IPS-NIHi7 (cell line): Measurements from ENCODE around the gene POLR2L.
A peak's percentile ranks its signal among the peaks of the same experiment; 100 is the strongest.

Experiments
- DNase-seq: peaks from one replicate; pipeline ENCODE4 v3.0.0; 2012; ENCODE audit warnings: mixed read lengths; ENCODE audit errors: extremely low spot score

The POLR2L gene

DNA sequence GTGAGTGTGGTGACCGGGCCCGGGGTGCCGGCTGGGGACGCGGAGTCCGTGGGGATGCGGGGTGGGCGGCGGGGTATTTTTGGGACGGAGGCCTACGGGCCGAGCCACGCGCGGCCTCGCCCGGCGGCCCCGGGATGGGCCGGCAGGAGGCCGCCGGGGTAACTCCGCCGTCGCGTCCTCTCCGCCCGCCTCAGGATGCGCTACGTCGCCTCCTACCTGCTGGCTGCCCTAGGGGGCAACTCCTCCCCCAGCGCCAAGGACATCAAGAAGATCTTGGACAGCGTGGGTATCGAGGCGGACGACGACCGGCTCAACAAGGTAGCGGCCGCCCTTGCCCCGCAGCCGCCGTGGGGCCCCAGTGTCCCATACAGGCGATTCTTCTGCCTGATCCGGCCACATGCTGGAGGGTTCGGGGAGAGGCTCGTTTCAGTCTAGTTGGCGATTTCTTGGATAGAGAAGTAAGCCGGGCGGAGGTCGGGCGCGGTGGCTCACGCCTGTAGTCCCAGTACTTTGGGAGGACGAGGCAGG is 32.2 kb downstream of the POLR2L start:
- DNase-seq: no peak

DNA sequence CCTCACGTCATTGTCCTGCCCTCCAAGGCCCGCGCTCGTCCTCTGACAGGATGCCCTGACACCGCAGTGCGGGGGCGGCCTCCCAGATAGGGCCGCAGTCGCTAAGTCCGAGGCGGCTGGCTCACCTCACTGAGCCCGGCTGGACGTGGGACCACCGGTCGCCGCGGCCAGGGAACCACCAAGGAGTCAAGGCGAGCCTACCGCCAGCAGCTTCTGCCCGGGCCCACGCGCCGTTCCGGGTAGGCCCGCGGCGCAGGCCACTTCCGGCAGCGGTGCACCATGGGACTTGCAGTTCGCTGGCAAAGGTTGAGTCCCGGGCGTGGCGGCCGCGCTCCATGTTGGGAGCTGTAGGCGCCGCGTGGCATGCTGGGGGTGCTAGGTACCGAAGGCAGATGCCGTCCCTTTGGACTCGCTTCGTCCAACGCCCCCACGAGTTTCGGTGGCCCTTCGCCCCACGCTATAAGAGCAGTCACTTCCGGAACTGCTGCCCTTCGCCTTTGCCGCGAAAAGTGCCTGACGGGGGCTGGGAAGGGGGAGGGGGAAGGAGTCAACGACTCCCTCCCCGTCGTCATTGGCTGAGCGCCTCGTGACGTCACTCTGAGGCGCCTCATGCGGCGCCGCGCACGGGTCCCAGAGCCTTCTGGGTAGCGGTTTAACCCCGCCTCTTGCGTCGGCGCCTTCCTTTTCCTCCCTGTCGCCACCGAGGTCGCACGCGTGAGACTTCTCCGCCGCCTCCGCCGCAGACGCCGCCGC is 32.9 kb downstream of the POLR2L start, which contains the start of gene RPLP2:
Gene RPLP2 (plus strand): TSS at position 681 of the 753 bp plus-strand sequence. CDS start 268 bp downstream, outside the sequence.
- peak; percentile 93 for DNase-seq

DNA sequence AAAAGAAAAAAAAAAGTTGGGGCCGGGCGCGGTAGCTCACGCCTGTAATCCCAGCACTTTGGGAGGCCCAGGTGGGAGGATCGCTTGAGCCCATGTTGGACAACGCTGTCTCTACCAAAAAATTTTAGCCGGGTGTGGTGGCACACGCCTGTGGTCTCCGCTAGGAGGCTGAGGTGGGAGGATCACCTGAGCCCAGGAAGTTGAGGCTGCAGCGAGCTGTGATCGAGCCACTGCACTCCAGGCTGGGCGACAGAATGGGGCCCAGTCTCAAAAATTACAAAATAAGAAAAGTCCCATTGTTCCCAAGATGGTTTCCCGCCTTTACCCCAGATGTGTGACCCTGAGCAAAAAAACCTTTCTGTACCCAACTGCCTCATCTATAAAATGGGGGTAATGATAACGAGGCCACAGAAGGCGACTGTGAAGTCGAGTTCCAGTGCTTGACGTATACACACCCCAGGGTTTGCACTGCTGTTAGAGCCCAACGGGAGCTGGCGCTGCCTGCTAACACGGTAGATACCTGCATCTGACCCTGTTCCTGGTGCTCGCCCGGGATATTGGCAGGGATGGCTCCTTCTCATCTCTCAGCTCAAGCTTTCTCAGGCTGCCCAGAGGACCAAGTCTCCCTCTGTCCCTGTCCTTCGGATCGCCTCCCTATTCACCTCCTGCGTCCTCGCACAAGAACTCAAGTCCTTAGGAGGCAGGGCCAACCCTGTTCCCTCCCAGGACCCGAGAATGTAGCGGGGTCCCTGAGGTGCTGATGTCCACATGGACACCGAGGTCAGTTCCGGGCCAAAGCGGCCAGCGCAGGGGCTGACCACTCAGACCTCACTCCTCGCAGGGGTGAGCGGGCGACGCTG is 33.7 kb downstream of the POLR2L start:
- DNase-seq: no peak

DNA sequence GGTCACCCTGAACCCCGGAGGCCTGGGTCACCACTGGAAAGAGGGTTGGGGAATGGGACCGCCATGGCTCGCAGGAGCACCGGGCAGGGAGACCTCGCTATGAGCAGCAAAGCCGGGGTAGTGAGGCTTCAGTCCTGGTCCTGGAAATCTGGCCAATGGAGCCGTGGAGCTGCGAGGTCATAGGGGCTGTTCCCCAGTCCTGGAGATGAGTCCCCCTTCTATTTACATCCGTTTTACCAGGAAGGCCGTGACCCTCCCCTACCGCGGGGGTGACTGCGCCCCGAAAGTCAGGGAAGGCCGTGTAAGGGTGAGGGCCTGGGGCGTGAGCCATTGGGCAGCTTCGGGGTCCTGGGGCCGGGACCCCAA is 37.7 kb downstream of the POLR2L start:
- DNase-seq: no peak

DNA sequence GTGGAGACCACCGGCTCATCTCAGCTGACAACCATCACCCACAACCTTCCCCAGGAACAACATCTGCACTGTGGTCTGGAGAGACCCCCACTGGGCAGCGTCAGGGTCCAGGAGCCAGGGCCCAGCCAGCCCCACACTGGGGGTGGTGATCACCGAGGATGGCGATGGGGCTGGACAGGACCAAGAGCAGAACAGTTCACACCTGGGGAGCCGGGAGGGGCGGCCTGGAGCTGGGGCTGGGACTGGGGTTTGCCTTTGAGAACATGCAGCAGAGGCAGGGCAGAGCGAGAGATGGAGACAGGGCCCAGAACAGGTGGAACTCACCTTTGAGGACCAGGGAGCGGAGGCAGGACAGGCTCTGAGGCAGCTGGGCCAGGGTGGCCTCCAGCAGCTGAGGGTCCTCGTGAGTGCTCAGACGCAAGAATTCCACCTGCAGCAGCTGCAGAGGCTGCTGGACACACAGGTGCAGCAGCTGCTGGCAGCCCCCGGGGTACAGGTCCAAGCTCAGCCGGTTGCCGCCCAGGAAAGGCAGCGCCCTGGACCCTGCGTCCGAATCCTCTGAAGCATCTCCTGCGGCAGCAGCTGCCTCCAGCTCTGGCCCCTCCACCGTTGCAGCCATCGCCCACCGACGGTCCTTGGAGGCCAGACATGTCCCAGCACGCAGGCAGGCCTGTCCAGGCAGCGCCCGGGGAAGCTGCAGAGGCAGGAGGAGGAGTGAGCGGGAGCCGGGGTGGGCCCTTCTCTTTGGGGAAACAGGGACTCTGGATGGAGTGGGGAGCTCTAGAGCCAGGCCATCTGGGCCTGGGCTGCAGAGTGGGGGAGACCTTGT is 38.3 kb downstream of the POLR2L start:
- DNase-seq: no peak

DNA sequence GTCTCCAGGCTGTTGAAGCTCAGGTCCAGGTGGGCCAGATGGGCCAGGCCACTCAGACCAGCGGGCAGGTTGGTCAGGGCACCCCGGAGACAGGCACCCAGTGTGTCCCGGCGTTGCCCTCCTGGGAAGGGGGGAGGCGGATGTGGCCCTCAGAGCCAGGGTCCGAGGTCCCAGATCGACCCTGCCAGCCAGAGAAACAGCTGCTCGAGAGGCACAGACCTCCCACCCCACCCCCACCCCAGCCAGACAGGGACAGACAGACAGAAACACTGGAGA is 38.9 kb downstream of the POLR2L start:
- DNase-seq: no peak

DNA sequence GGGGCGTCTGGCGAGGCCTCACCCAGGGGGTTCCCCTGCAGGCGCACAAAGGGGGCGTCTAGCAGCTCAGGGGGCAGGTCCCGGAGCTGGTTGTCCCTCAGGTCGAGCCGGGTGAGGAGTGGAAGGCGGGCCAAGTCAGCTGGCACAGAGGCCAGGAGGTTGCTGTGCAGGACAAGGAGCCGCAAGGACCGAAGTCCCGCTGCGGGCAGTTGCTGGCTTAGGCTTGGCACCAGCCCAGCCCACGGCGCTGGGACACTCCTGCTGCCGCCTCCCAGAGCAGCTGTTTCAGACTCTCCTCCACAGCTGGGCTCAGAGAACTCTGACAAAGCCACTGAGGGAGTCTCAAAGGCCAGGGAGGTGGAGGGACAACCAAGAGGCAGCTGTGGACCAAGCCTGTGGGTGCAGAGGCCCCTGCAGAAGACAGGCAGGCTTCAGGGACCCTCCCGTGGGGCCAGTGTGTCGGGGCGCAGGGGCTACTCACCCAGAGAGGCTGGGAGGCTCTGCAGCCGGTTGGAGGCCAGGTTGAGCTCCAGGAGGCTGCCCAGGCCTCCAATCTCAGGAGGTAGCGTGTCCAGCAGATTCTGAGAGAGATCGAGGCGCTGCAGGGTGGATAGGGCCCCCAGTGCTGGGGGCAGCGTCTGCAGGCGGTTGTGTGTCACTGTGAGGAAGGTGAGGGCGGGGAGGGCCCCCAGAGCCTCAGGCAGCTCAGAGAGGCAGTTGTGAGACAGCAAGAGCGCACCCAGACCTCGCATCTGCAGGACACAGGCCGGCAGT is 39.4 kb downstream of the POLR2L start:
- no peak for DNase-seq

DNA sequence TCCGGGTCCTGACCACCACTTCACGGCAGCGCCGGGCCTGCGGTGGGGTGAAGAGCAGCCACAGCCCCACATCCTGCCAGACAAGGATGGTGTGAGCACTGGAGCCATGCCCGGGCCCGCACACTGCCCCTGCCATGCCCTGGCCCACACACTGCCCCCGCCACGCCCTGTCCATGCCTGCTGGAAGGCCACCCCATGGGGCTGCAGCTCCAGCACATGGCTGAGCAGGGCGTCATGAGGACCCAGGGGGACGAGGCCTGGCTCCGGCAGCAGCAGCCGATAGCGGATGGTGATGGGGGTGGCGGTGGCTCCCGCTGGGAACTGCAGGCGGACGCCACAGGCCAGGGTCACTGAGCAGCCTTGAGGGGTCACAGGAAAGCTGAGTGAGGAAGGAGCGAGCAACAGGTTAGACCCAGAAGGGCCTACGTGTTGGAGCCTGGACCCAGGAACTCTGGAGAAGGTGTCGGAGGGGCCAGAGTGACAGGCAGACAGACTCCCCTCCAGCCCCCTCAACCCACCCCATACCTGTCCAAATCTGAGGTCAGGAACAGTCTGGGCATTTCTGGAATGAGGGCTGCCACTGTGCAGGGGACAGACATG is 40.2 kb downstream of the POLR2L start:
- DNase-seq: no peak

DNA sequence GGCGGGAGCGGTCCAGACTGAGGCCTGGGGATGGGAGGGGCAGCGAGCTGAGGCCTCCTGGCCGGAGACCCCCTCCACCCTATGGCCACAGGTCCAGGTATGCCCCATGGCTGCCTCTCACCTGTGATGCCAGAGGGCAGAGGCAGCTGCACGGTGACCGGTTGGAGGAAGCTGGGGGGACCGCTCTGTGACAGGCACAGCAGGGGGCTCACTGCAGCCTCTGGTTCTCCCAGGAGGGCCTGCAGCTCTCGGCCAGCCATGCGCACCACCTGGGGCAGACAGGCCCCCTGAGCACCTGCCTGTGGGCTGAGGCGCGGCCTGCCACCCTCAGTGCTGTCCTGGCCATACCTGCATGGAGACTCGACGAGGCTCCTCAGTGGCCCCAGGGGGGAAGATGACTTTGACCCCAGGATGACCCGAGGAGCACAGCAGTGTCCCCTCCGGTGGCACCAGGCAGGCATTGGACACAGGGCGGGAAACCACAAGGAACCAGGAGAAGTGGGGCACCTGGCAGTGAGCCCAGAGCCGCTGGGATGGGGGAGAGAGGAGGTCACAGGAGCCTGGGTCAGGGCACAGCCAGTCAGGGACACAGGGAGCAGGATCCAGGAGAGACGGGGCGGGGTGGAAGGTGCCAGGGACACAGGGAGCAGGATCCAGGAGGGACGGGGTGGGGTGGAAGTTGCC is 41.1 kb downstream of the POLR2L start:
- DNase-seq: no peak

DNA sequence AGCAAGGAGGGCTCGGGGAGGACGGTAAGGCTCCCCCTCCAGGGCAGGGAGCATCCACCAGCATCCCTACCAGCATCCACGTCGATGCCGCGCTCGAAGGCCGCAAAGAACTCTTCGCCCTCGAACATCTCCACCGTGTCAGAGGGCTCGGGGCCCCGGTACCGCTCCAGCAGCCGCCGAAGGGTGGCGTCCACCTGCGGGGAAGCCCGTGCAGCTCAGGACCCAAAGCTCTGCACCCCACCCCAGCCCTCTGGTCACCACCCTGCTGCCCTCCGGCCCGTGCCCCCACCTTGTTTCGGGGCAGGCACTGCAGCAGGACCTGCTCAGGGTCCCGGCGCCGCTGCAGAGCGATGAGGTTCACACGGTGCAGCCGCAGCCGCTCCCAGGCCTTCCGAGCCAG is 41.9 kb downstream of the POLR2L start:
- DNase-seq: no peak

DNA sequence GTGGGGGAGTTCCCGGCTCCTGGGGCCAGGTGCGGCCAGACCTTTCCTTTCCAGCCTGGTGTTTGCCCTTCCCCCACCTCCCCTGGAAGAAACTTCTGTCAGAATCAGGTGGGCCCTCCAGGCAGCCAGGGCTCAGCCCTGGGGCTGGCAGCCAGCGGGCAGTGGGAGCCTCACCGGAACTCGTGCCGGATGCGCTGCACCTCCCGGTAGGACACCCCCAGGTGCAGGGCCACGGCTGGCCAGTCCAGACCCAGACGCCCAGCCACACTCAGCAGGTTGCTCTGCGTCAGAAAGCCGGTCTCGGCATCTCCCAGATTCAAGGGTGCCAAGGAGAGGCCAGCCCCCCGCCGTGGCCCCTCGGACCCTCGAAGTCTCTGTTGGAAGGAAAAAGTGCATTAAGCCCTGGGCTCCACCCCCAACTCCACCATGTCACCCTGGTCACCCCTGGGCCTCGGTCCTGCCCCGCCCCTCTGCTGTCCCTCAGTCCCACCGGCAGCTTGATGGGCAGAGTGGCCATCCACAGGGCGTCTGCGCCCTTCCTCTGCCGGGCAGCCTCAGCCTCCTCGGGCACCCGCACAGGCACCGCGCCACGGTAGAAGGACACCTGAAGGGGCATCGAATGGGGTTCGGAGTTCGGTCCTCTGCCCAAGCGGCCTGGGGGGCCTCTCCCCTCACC is 42.5 kb downstream of the POLR2L start:
- no peak for DNase-seq

DNA sequence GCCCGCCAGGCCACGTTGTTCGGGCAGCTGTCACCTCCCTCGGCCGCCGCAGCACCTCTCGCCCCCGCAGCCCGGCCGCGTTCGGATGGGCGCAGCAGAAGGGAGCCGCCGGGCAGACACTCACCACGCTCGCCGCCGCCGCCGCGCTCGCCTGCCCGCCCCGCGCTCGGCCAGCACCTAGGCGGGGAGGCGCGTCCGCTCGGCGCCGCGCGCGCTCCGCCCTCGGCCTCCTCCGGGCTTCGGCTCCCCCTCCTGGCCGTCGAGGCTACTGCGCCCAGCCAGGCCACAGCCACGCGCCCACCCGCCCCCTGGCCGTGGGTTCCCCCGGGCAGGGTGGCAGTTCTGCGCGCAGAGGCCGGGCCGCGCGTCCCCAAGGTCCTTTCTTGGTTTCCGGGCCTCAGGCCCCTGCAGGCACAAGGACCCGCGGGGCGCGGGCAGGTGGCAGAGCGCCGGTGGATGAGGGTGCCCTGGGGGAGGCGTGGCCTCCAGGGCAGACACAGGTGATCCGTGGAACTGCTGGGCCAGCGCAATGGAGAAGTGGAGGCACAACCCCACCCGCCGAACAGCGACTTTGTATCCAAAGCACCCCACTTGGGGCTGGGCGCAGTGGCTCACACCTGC is 44.1 kb downstream of the POLR2L start, which contains the start of gene SLC25A22:
Gene SLC25A22 (minus strand): TSS at position 189 of the 621 bp plus-strand sequence. CDS start 3,275 bp downstream, outside the sequence.
- peak; percentile 93 for DNase-seq

DNA sequence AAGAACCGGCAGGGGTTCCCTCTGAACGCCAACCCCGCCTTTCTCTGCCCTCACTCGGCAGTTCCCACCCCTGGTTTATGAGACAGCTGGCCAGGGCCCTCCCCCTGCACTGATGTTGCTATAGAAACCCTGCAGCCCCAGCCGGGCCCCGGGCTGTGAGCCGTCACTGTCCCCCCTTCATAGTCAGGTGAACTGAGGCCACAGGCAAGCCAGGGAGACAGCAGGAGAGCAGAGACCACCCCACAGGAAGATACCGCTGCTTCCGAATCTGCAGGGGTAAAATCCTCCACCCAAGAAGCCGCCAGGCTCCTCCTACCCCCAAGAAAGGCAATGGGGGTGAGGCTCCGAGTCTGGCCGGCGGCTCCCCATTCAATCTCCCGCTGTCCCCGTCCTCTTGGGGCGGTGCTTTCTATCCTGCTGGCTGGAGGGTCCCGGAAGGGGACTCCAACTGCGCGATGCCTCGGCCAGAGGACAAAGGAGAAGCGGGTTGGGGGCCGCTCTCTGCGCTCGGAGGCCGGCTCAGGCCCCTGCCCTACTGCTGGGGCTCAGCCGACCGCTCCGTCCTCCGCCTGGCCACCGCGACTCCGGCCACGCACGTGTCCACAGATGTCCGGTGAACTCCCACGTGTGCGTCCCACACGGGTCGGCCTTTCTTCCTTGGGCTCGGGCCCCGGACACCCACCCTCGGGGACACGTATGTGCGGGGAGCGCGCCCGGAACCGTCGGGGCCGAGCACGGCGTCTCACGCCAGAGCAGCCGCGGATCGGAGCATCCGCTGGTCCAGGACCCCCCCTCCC is 44.8 kb downstream of the POLR2L start:
- DNase-seq: peak; percentile 74

DNA sequence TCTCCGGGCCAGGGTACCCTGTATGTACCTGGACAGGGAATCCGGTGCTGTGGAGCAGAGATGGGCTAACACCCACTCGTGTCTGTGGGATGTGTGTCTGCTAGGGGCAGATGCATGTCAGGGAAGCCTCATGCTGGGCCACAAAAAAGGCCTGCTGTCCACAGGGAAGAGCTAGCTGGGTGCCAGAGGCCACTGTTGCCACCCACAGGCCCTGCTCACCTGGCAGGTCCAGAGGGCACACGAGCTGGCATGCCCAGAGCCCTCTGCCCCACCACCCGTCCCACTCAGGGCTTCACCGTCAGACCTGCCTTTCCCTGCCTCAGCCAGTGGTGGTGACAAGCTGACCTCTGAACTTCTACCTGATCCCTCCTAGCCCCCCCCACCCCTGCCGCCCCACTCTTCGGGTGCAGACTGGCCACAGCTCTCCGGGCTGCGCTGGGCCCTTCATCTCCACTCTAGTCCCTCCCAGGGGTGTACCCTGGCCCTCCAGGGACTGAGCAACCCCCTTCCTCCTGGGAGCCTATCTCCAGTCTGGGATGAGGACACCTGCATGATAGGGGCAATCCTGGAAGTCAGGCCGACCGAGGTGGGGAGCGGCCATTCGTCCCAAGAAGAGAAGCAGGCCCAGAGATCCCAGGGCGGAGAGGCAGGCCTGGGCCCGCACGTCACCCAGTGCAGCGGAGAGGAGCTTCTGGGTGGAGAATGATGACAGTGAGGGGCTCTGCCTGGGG is 45.6 kb downstream of the POLR2L start:
- DNase-seq: no peak

DNA sequence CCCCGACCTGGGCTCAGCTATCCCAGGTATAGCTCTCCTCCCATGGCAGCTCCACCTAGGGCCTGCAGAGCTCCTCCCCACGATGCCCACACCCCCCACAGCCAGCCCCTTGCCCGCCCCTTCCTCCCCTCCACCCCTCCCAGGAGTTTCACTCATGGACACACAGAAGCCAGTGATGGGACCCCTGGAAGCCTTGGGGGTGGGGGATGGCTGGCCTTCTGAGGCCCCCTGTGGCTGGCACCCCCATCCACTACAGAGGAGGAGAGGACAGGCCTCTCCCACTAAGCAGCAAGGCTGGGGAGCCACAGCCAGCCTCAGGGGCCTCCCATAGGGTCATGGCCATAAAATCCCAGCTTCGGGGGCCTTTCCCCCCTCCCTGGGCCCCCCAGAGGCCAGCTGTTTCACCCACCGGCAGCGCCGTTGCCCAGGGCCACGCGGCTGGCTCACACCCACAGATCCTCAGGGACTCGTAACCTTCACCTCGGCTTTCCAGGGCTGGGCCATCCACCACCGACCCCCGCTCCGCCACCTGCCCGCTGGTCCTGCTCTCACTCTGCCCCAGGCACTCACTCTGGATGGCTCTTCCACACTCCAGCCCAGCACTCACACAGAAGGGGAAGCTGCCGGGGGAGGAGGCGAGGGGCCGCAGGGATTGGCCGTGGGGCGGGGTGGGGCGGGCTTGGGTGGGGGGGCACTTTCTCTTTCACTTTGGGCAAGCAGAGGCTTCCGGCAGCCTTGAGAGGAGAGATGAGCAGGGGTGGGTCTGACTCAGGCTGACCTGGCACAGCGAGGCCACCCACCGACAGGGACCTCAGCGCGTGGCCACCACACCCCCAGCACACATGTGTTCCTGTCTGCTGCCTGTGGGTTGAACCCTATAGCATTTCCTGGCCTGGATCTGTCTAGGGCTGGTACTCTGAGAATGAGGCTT is 46.4 kb downstream of the POLR2L start:
- DNase-seq: peak; percentile 45
